ENCODE results near the gene ZFYVE28. TPM values are rescaled to one million over a fixed set of nuclear protein-coding genes. Genes with fewer than 3 reads are reported as not detected.

ZFYVE28 gene
- total and polyA plus RNA-seq, 2 donors (not counting 1 experiment from before 2014, with no cell fraction given): 5.8 to 12.1 TPM

GRCh38 chr4:2258091-2259035 is 160.1 kb downstream of the ZFYVE28 start:
- peaks cover 0 to 39% of the 10 kb centered on the region in 2 experiments for H3K36me3 ChIP-seq (replicated peaks in 1 of 2; ENCODE audit: control extremely low read depth in 1 of 2, control insufficient read depth in 1 of 2, extremely low read depth in 1 of 2, insufficient read depth in 2 of 2, low read length in 1 of 2)
- H3K4me1 Mint-ChIP-seq: peaks cover 23% of the 10 kb centered on the region
- POLR2A ChIA-PET: interaction anchor here (0.9 to 1.0 kb wide), 2 partner anchors 33 to 96 kb away, joined by 3 read pairs; no protein-coding TSS in a partner anchor
- H3K27ac ChIP-seq (ENCODE audit: low read length in 2 of 2): no peak overlapping the region
- CTCF ChIA-PET: interaction anchor here (1.0 to 2.8 kb wide), 3 partner anchors 14 to 96 kb away, joined by 3 to 9 read pairs (median 6); no protein-coding TSS in a partner anchor
- H3K27me3 Mint-ChIP-seq: no peaks in the 10 kb centered on the region
- TF ChIP-seq EZH2 (IDR thresholded peaks at IDR 0.05; ENCODE audit: borderline replicate concordance, insufficient read depth, low read depth, low read length, poor library complexity, severe bottlenecking): no peak
- no peak for TF ChIP-seq CTCF (IDR thresholded peaks at IDR 0.05)
- no peaks in the 10 kb centered on the region for H3K9me3 ChIP-seq (ENCODE audit: control extremely low read depth in 1 of 3, control insufficient read depth in 2 of 3, insufficient read depth in 1 of 3, low read length in 2 of 3)
- peak overlapping the region; percentile 99 for H3K4me2 ChIP-seq (replicated peaks; ENCODE audit: low read depth, low read length, poor library complexity, severe bottlenecking)
- 96% methylated on average over 17 of the region's 18 CpGs for WGBS (ENCODE audit: insufficient coverage)
- H3K27ac Mint-ChIP-seq: peak overlapping the region; percentile 50
- no peak for ATAC-seq (ENCODE audit: low read depth)
- no peak overlapping the region for H3K4me3 Mint-ChIP-seq
- H3K27me3 ChIP-seq (replicated peaks in 1 of 4; ENCODE audit: control extremely low read depth in 1 of 4, control insufficient read depth in 3 of 4, insufficient read depth in 4 of 4, low read length in 3 of 4): no peaks in the 10 kb centered on the region
- DNase-seq: no peak
- peaks cover 56% of the 10 kb centered on the region for H3K79me2 ChIP-seq (ENCODE audit: control insufficient read depth, insufficient read depth, low read length)
- H2AFZ ChIP-seq (ENCODE audit: insufficient read depth, low read depth, low read length, poor library complexity, severe bottlenecking): no peak overlapping the region
- H4K20me1 ChIP-seq (ENCODE audit: control insufficient read depth, insufficient read depth, low read length, poor library complexity, severe bottlenecking): peaks cover 76% of the 10 kb centered on the region
- intact Hi-C loops (cut with micrococcal nuclease): no loop called here
- no peak overlapping the region for H3K9ac ChIP-seq (ENCODE audit: low read length)
- H3K4me3 ChIP-seq (ENCODE audit: control extremely low read depth in 1 of 5, extremely low read depth in 1 of 5, insufficient read depth in 1 of 5, low read depth in 2 of 5, low read length in 4 of 5): no peak overlapping the region
- H3K9me3 Mint-ChIP-seq (ENCODE audit: insufficient read depth): no peaks in the 10 kb centered on the region
- peaks cover 21 to 37% of the 10 kb centered on the region in 2 donors for H3K4me1 ChIP-seq (ENCODE audit: control insufficient read depth in 2 of 2, insufficient read depth in 2 of 2, low read length in 2 of 2)

All from B cell (primary cell).